CD4-positive, alpha-beta T cell treated with Interleukin-4 for 1 hour (primary cell): ENCODE measurements around the gene PLCH1.
A peak's percentile ranks its signal among the peaks of the same experiment; 100 is the strongest.

Source experiments
- DNase-seq, 2 donors: peaks; one replicate each; pipeline ENCODE4 v3.0.0-alpha.2; 2020 to 2022

The PLCH1 gene

GRCh38 chr3:155744010-155744625 lies 753 bp downstream of the PLCH1 start:
- peak; percentile 27 to 36 for DNase-seq

- no peak for DNase-seq
Measured at GRCh38 chr3:155743606-155744005, 1.3 kb downstream of the PLCH1 start.

GRCh38 chr3:155742349-155742965 lies 2.4 kb downstream of the PLCH1 start:
- DNase-seq: no peak

- DNase-seq: no peak
Measured at GRCh38 chr3:155741603-155742002, 3.3 kb downstream of the PLCH1 start.

- no peak for DNase-seq
Measured at GRCh38 chr3:155741101-155741500, 3.8 kb downstream of the PLCH1 start.

GRCh38 chr3:155739154-155739553 lies 5.7 kb downstream of the PLCH1 start:
- no peak for DNase-seq

- DNase-seq: no peak
Measured at GRCh38 chr3:155738580-155739076, 6.2 kb downstream of the PLCH1 start.

GRCh38 chr3:155737844-155738460 lies 6.9 kb downstream of the PLCH1 start:
- no peak for DNase-seq

- DNase-seq: no peak
Measured at GRCh38 chr3:155736381-155736780, 8.5 kb downstream of the PLCH1 start.

GRCh38 chr3:155730843-155731242 lies 14.0 kb downstream of the PLCH1 start:
- DNase-seq: no peak

GRCh38 chr3:155727836-155728235 lies 17.0 kb downstream of the PLCH1 start:
- no peak for DNase-seq

GRCh38 chr3:155714295-155714718 lies 30.6 kb downstream of the PLCH1 start:
- DNase-seq: no peak

GRCh38 chr3:155712008-155712407 lies 32.9 kb downstream of the PLCH1 start:
- no peak for DNase-seq

- DNase-seq: no peak
Measured at GRCh38 chr3:155704771-155705559, 39.9 kb downstream of the PLCH1 start.

- no peak for DNase-seq
Measured at GRCh38 chr3:155704061-155704460, 40.8 kb downstream of the PLCH1 start.

- DNase-seq: no peak
Measured at GRCh38 chr3:155702745-155703591, 41.9 kb downstream of the PLCH1 start.

- peak in 1 of 2 donors; percentile 52 for DNase-seq
Measured at GRCh38 chr3:155701882-155702465, 42.9 kb downstream of the PLCH1 start.

GRCh38 chr3:155697542-155697941 lies 47.3 kb downstream of the PLCH1 start:
- no peak for DNase-seq

GRCh38 chr3:155690921-155691320 lies 54.0 kb downstream of the PLCH1 start:
- no peak for DNase-seq

- DNase-seq: no peak
Measured at GRCh38 chr3:155688481-155688880, 56.4 kb downstream of the PLCH1 start.

GRCh38 chr3:155683344-155683720 lies 61.5 kb downstream of the PLCH1 start:
- no peak for DNase-seq
